K562 (cell line): ENCODE measurements around the gene IFI30. TPM values are rescaled to one million over a fixed set of nuclear protein-coding genes. Genes with fewer than 3 reads are reported as not detected.

Experiments used
- DNMT1 ChIP-seq: fragments of 450-650 bp; IDR thresholded peaks from 2 replicates; pipeline ENCODE4 v1.6.1; 2016; ENCODE audit warnings: antibody characterized with exemption, mild to moderate bottlenecking
- GTF2F1 ChIP-seq: IDR thresholded peaks from 2 replicates; pipeline ENCODE4 v1.6.1; 2011; ENCODE audit warnings: low read depth, low read length, improper control_type of control experiment
- HSF4 ChIP-seq: fragments of 250-450 bp; sonication (Bioruptor Pico); IDR thresholded peaks from 2 replicates; pipeline ENCODE4 v2.1.2; 2022; ENCODE audit warnings: mild to moderate bottlenecking, moderate library complexity, borderline replicate concordance
- NCOA6 ChIP-seq: fragments of 450-650 bp; IDR thresholded peaks from 2 replicates; pipeline ENCODE4 v1.6.1; 2017; ENCODE audit warnings: mild to moderate bottlenecking
- NR2F6 ChIP-seq: fragments of 450-650 bp; formaldehyde crosslinking; IDR thresholded peaks from 2 replicates; pipeline ENCODE4 v1.4.0; 2020; ENCODE audit warnings: mild to moderate bottlenecking
- RBM14 ChIP-seq: fragments of 200-400 bp; formaldehyde crosslinking; IDR thresholded peaks from 2 replicates; pipeline ENCODE4 v1.6.1; 2018; ENCODE audit warnings: low read depth, mild to moderate bottlenecking, low read length, moderate library complexity, borderline replicate concordance; ENCODE audit not compliant: insufficient read depth
- RBM25 ChIP-seq: fragments of 200-400 bp; formaldehyde crosslinking; IDR thresholded peaks from 2 replicates; pipeline ENCODE4 v1.6.1; 2018; ENCODE audit warnings: low read length, low read depth, moderate library complexity; ENCODE audit not compliant: severe bottlenecking
- RBM34 ChIP-seq: fragments of 200-400 bp; formaldehyde crosslinking; IDR thresholded peaks from 2 replicates; pipeline ENCODE4 v1.6.1; 2018; ENCODE audit warnings: low read length, borderline replicate concordance; ENCODE audit not compliant: insufficient read depth
- SLC30A9 ChIP-seq: fragments of 250-450 bp; sonication (Bioruptor Pico); IDR thresholded peaks from 2 replicates; pipeline ENCODE4 v1.8.0; 2022; ENCODE audit warnings: mild to moderate bottlenecking, moderate library complexity
- THRB ChIP-seq: fragments of 450-650 bp; formaldehyde crosslinking; conservative IDR thresholded peaks from 2 replicates; pipeline ENCODE4 v1.4.0; 2022; ENCODE audit warnings: mild to moderate bottlenecking, missing genetic modification characterization
- UBTF ChIP-seq, 2 experiments: IDR thresholded peaks; 2 replicates each; pipeline ENCODE4 v1.6.1; 2012; ENCODE audit warnings: improper control_type of control experiment in 2 of 2, low read depth in 2 of 2, low read length in 2 of 2, borderline replicate concordance in 1 of 2
- ZBTB17 ChIP-seq: fragments of 450-650 bp; formaldehyde crosslinking; IDR thresholded peaks from 2 replicates; pipeline ENCODE4 v1.4.0; 2020; ENCODE audit warnings: mild to moderate bottlenecking
- ZNF212 ChIP-seq: fragments of 450-650 bp; formaldehyde crosslinking; IDR thresholded peaks from 2 replicates; pipeline ENCODE4 v1.4.0; 2020; ENCODE audit warnings: mild to moderate bottlenecking
- ZNF253 ChIP-seq: fragments of 250-450 bp; sonication (Bioruptor Pico); conservative IDR thresholded peaks from 2 replicates; pipeline ENCODE4 v1.6.1; 2021; ENCODE audit warnings: mild to moderate bottlenecking
- ZNF280A ChIP-seq: fragments of 450-650 bp; IDR thresholded peaks from 2 replicates; pipeline ENCODE4 v1.6.1; 2018; ENCODE audit warnings: mild to moderate bottlenecking, low read depth; ENCODE audit not compliant: partially characterized antibody
- ZNF740 ChIP-seq, 3 experiments: fragments of 200-800 bp in 1 of 3; sonication (Bioruptor generic) in 1 of 3; sonication (generic) in 1 of 3; formaldehyde crosslinking in 1 of 3; IDR thresholded peaks; 2 replicates each; pipeline versions ENCODE4 v1.6.1 to v1.8.0; 2016 to 2022; ENCODE audit warnings: mild to moderate bottlenecking in 2 of 3, missing compliant biosample characterization in 2 of 3, missing genetic modification characterization in 2 of 3, missing genetic modification reagents in 1 of 3
- polyA plus RNA-seq, 8 experiments: library from polyadenylated mRNA; depleted of rRNA in 4 of 8; stranded (reverse) in 5 of 8; unstranded in 3 of 8; fragments of >200 nt; fragmentation: Nextera tagmentation in 2 of 8; fragmentation: Illumina TruSeq in 1 of 8; extraction: Ambion mirVana in 2 of 8; extraction: Trizol in 1 of 8; gene quantifications; 2 replicates each; pipeline versions ENCODE4 v1.2.1 to v1.2.3, GENCODE V29; 2011 to 2014; ENCODE audit warnings: inconsistent platforms in 1 of 8, missing spikeins in 1 of 8
- total RNA-seq, 7 experiments: library from RNA; depleted of rRNA in 6 of 7; stranded (reverse); fragments of >200 nt in 6 of 7; fragmentation: Illumina TruSeq in 2 of 7; extraction: Trizol in 2 of 7; gene quantifications; 2 replicates each; pipeline versions ENCODE4 v1.2.1 to v1.2.3, GENCODE V29; 2011 to 2021; ENCODE audit warnings: low replicate concordance in 1 of 7

The IFI30 gene
- total and polyA plus RNA-seq, 9 of the 15 experiments (the other 6 are each of a cell fraction or from before 2014, with no cell fraction given), result 63.7 to 430 (median 109) TPM

GRCh38 chr19:18223860-18224524 is 50.4 kb downstream of the IFI30 start (continued):
- TF ChIP-seq UBTF (IDR thresholded peaks at IDR 0.05; ENCODE audit: borderline replicate concordance in 1 of 2, low read depth in 2 of 2, low read length in 2 of 2), result peak in 1 of 2 experiments; percentile 60; a peak in 1 of 4 replicates
- no peak for TF ChIP-seq SLC30A9 (CRISPR knock-in tag)
- TF ChIP-seq RBM14, result no peak
- TF ChIP-seq ZNF280A, result no peak
- TF ChIP-seq ZNF253 (CRISPR knock-in tag), result no peak
- TF ChIP-seq ZBTB17 (CRISPR knock-in tag), result peak; percentile 63
- peak; percentile 76; the same call in 1 of the 2 replicates for TF ChIP-seq NR2F6
- TF ChIP-seq THRB (CRISPR knock-in tag), result peak; percentile 92
- no peak for TF ChIP-seq NCOA6
- peak; percentile 95; the same call in 1 of the 2 replicates for TF ChIP-seq DNMT1
- TF ChIP-seq RBM34, result no peak
- no peak for TF ChIP-seq GTF2F1
- TF ChIP-seq RBM25, result no peak
- TF ChIP-seq ZNF212 (CRISPR knock-in tag), result no peak
- peak; percentile 100 for TF ChIP-seq ZNF740 (CRISPR knock-in tag; IDR thresholded peaks at IDR 0.05)
- TF ChIP-seq ZNF740 (tag; IDR thresholded peaks at IDR 0.05), result peak in 1 of 2 experiments; percentile 88; a peak in 2 of 4 replicates
- TF ChIP-seq HSF4 (CRISPR knock-in tag), result no peak
